Large intestine (tissue), 3 donors: ENCODE results near the gene KSR1. TPM values are rescaled to one million over a fixed set of nuclear protein-coding genes. Genes with fewer than 3 reads are reported as not detected.
"Not testable (repeated sequence)": the region's sequence is repeated elsewhere in the genome, so short reads cannot be mapped to it uniquely, and the experiment has no call there.

Source experiments
- DNase-seq, 2 donors: peaks; one replicate each; pipeline versions ENCODE4 v3.0.0 to v3.0.0-alpha.2; 2013
- H3K27ac ChIP-seq: one replicate; pipeline ENCODE4 v1.5.1; 2013; ENCODE audit warnings: low read length
- H3K27me3 ChIP-seq: 2 replicates; pipeline ENCODE4 v1.6.1; 2013; ENCODE audit warnings: low read length; ENCODE audit not compliant: control insufficient read depth, insufficient read depth
- H3K36me3 ChIP-seq: 2 replicates; pipeline ENCODE4 v1.6.1; 2013; ENCODE audit warnings: low read length; ENCODE audit not compliant: control insufficient read depth, insufficient read depth
- H3K4me1 ChIP-seq: one replicate; pipeline ENCODE4 v1.6.1; 2013; ENCODE audit warnings: low read length; ENCODE audit not compliant: control insufficient read depth, insufficient read depth
- H3K4me3 ChIP-seq: one replicate; pipeline ENCODE4 v1.5.1; 2013; ENCODE audit warnings: low read length
- H3K9me3 ChIP-seq: one replicate; pipeline ENCODE4 v1.6.1; 2013; ENCODE audit warnings: mild to moderate bottlenecking, low read depth, low read length, moderate library complexity; ENCODE audit not compliant: control insufficient read depth
- WGBS: methylation state at CpG from one replicate; pipeline ENCODE4 v1.1.5; 2013; ENCODE audit warnings: low lambda C conversion rate; ENCODE audit not compliant: insufficient coverage; 5-methylcytosine and 5-hydroxymethylcytosine counted together
- polyA plus RNA-seq: library from polyadenylated mRNA; unstranded; fragments of 120-200 nt; gene quantifications from one replicate; pipeline ENCODE4 v1.2.1, GENCODE V29; 2013

Gene KSR1
- polyA plus RNA-seq, 1 donor: 65.0 TPM

- no peak overlapping the region for H3K27ac ChIP-seq
- WGBS: no CpG with 5 or more reads among the region's 2 CpGs
- H3K27me3 ChIP-seq: no peaks in the 10 kb centered on the region
- H3K9me3 ChIP-seq: no peaks in the 10 kb centered on the region
- DNase-seq: no peak
- no peaks in the 10 kb centered on the region for H3K36me3 ChIP-seq
- no peak overlapping the region for H3K4me3 ChIP-seq
- H3K4me1 ChIP-seq: no peaks in the 10 kb centered on the region
Measured at GRCh38 chr17:27668488-27668823, 212.2 kb downstream of the KSR1 start.

GRCh38 chr17:27669136-27669535, 212.9 kb downstream of the KSR1 start:
- no peak for DNase-seq
- no peaks in the 10 kb centered on the region for H3K27me3 ChIP-seq
- no peaks in the 10 kb centered on the region for H3K9me3 ChIP-seq
- no peaks in the 10 kb centered on the region for H3K4me1 ChIP-seq
- no peaks in the 10 kb centered on the region for H3K36me3 ChIP-seq
- no peak overlapping the region for H3K4me3 ChIP-seq
- WGBS: no CpG with 5 or more reads among the region's 7 CpGs
- H3K27ac ChIP-seq: no peak overlapping the region

DNA sequence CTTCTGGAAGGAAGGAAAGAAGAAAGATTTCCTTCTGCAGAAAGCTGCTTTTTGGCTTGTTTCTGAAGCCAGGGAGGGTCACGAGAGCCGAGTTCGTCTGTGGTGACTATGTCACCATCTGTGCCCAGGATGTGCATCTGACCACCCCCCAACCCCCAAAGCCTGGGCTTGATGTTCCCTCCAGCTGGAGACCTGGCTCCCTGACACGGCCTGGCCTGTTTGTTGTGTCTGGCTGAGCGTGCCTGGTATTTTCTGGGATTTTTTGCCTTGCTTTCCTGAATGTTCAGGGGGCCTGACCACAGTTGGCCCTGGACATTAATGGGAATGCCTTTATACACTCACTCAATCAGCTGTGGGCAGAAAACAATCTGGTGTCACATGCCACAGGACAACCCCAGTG, 213.6 kb downstream of the KSR1 start:
- no peaks in the 10 kb centered on the region for H3K4me1 ChIP-seq
- H3K36me3 ChIP-seq: no peaks in the 10 kb centered on the region
- no peaks in the 10 kb centered on the region for H3K27me3 ChIP-seq
- no peaks in the 10 kb centered on the region for H3K9me3 ChIP-seq
- H3K4me3 ChIP-seq: no peak overlapping the region
- WGBS: no CpG with 5 or more reads among the region's 5 CpGs
- H3K27ac ChIP-seq: no peak overlapping the region
- no peak for DNase-seq

- no peaks in the 10 kb centered on the region for H3K36me3 ChIP-seq
- no peaks in the 10 kb centered on the region for H3K4me1 ChIP-seq
- H3K4me3 ChIP-seq: no peak overlapping the region
- H3K27me3 ChIP-seq: no peaks in the 10 kb centered on the region
- no CpG with 5 or more reads among the region's 12 CpGs for WGBS
- DNase-seq: no peak
- H3K27ac ChIP-seq: no peak overlapping the region
- no peaks in the 10 kb centered on the region for H3K9me3 ChIP-seq
Measured at GRCh38 chr17:27670791-27671590, 214.7 kb downstream of the KSR1 start.

DNA sequence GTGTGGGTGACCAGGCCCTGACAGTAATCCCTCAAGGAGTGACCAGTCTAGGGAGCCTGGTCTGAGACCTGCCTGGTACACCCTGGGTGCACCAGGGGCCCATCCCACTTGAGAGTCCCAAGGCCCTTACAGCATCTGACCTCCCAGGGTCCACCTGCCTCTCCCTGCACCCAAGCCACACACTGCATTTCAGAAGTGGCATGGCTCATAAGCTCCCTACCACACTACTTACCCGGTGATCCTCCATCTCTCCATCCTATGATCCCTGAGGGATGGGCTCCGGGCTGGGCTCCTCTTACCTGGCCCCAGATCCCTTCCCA, 215.3 kb downstream of the KSR1 start:
- no peaks in the 10 kb centered on the region for H3K36me3 ChIP-seq
- H3K27ac ChIP-seq: no peak overlapping the region
- no CpG with 5 or more reads among the region's 2 CpGs for WGBS
- DNase-seq: no peak
- H3K4me1 ChIP-seq: no peaks in the 10 kb centered on the region
- no peaks in the 10 kb centered on the region for H3K9me3 ChIP-seq
- H3K4me3 ChIP-seq: no peak overlapping the region
- H3K27me3 ChIP-seq: no peaks in the 10 kb centered on the region

GRCh38 chr17:27671977-27672480, 215.8 kb downstream of the KSR1 start:
- H3K36me3 ChIP-seq, H3K4me1 ChIP-seq, H3K27me3 ChIP-seq, H3K27ac ChIP-seq, H3K9me3 ChIP-seq, H3K4me3 ChIP-seq, DNase-seq: not testable (repeated sequence)
- WGBS: no CpG with 5 or more reads among the region's 6 CpGs

GRCh38 chr17:27674335-27674734, 218.1 kb downstream of the KSR1 start:
- Histone ChIP-seq H3K36me3 (no peaks in the 10 kb centered on the region), H3K9me3 (no peaks in the 10 kb centered on the region), H3K27ac (no peak overlapping the region), H3K27me3 (no peaks in the 10 kb centered on the region), H3K4me3 (no peak overlapping the region), H3K4me1 (no peaks in the 10 kb centered on the region)
- WGBS: no CpG with 5 or more reads among the region's 6 CpGs
- DNase-seq: no peak

Other genes starting within 250 kb of the KSR1 start
- gene WSB1, start 162.3 kb upstream of the KSR1 start, polyA plus RNA-seq: 230 TPM
- gene LGALS9, start 174.7 kb downstream of the KSR1 start, polyA plus RNA-seq: 30.0 TPM